HL-60 (cell line): ENCODE data around the gene PNMT.

Source experiments
- DNase-seq, 2 experiments: peaks; one replicate each; pipeline ENCODE4 v3.0.0-alpha.2; 2010 to 2020; ENCODE audit warnings: low read depth in 1 of 2, low spot score in 1 of 2
- H3K27ac ChIP-seq: fragments of 250-450 bp; sonication (Bioruptor Pico); replicated peaks from 2 replicates; pipeline ENCODE4 v1.5.1; 2020; ENCODE audit warnings: mild to moderate bottlenecking, moderate library complexity
- H3K27me3 ChIP-seq: fragments of 250-450 bp; sonication (Bioruptor Pico); 2 replicates; pipeline ENCODE4 v1.5.1; 2021; ENCODE audit warnings: mild to moderate bottlenecking, moderate library complexity; ENCODE audit not compliant: insufficient read depth, poor library complexity, severe bottlenecking
- H3K4me3 ChIP-seq: replicated peaks from 2 replicates; pipeline ENCODE4 v1.5.1; 2011; ENCODE audit warnings: mild to moderate bottlenecking, control low read depth, low read length; ENCODE audit not compliant: insufficient read depth
- CTCF ChIP-seq: IDR thresholded peaks from one replicate; pipeline ENCODE4 v1.5.1; 2011; ENCODE audit warnings: low read length, control low read depth, inconsistent platforms; ENCODE audit not compliant: insufficient read depth
- GABPA ChIP-seq: IDR thresholded peaks from 2 replicates; pipeline ENCODE4 v1.6.1; 2012; ENCODE audit warnings: low read depth
- POLR2AphosphoS5 ChIP-seq: IDR thresholded peaks from 2 replicates; pipeline ENCODE4 v1.6.1; 2012; ENCODE audit warnings: low read depth
- SPI1 ChIP-seq: IDR thresholded peaks from 2 replicates; pipeline ENCODE4 v1.6.1; 2012; ENCODE audit warnings: low read depth, mild to moderate bottlenecking, borderline replicate concordance
- TF ChIP-seq, protein P1 (sequence below): IDR thresholded peaks from 2 replicates; pipeline ENCODE4 v1.6.1; 2012; ENCODE audit warnings: low read depth; ENCODE audit not compliant: insufficient replicate concordance

Gene PNMT

DNA sequence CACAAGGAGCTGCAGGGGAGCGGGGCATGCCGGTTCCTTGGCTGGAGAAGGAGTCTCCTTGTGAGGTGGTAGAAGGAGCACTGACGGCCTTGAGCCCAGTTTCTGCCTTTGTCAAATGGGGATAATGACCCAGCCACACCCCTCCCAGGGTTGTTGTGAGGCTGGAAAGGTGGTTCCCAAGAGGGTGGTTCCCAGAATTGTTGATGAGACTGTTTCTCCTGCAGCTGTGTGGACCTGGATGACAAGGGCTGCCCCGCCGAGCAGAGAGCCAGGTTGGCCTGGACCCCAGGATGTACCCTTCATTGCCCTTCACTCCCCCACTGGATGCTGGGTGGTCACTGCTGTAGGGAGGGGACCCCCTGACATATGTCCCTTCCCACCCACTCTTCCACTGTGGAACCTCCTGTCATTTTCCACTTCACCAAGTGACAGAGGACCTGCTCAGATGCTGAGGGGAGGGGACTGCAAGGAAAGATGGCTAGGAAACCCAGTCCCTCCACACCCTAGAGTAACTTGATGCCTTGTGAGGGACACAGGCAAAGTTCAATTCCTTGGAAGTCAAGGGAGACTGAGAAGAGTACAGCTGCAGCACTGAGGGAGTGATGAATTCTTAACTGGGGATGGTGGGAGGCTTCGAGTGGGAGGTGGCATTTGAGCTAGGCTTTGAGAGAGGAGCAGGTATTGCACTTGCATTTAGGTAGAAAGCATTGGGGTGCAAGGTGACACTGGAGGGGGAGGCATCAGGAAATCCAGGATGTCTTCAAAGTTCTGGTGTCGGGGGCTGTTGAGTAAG is 51.5 kb downstream of the PNMT start:
- no peak for TF ChIP-seq SPI1
- TF ChIP-seq, protein P1, sequence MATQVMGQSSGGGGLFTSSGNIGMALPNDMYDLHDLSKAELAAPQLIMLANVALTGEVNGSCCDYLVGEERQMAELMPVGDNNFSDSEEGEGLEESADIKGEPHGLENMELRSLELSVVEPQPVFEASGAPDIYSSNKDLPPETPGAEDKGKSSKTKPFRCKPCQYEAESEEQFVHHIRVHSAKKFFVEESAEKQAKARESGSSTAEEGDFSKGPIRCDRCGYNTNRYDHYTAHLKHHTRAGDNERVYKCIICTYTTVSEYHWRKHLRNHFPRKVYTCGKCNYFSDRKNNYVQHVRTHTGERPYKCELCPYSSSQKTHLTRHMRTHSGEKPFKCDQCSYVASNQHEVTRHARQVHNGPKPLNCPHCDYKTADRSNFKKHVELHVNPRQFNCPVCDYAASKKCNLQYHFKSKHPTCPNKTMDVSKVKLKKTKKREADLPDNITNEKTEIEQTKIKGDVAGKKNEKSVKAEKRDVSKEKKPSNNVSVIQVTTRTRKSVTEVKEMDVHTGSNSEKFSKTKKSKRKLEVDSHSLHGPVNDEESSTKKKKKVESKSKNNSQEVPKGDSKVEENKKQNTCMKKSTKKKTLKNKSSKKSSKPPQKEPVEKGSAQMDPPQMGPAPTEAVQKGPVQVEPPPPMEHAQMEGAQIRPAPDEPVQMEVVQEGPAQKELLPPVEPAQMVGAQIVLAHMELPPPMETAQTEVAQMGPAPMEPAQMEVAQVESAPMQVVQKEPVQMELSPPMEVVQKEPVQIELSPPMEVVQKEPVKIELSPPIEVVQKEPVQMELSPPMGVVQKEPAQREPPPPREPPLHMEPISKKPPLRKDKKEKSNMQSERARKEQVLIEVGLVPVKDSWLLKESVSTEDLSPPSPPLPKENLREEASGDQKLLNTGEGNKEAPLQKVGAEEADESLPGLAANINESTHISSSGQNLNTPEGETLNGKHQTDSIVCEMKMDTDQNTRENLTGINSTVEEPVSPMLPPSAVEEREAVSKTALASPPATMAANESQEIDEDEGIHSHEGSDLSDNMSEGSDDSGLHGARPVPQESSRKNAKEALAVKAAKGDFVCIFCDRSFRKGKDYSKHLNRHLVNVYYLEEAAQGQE: no peak
- no peak for TF ChIP-seq POLR2AphosphoS5
- no peak for TF ChIP-seq GABPA
- no peak for TF ChIP-seq CTCF
- no peak for DNase-seq
- Histone ChIP-seq H3K4me3 (no peak overlapping the region), H3K27me3 (no peaks in the 10 kb centered on the region), H3K27ac (no peak overlapping the region)
